WTC11 (cell line): ENCODE results near the gene FRYL.

Experiments
- JUN ChIP-seq: sonication (generic); formaldehyde crosslinking; IDR thresholded peaks from 2 replicates; pipeline ENCODE4 v1.8.0; 2023; ENCODE audit warnings: mild to moderate bottlenecking, missing genetic modification reagents
- TF ChIP-seq, protein P1 (sequence below): fragments of 200-600 bp; IDR thresholded peaks from 2 replicates; pipeline ENCODE4 v1.8.0; 2022; ENCODE audit warnings: antibody characterized with exemption
- TF ChIP-seq, protein P2 (sequence below): sonication (generic); formaldehyde crosslinking; conservative IDR thresholded peaks from 2 replicates; pipeline ENCODE4 v1.8.1; 2022; ENCODE audit warnings: mild to moderate bottlenecking, missing genetic modification reagents

DNA sequence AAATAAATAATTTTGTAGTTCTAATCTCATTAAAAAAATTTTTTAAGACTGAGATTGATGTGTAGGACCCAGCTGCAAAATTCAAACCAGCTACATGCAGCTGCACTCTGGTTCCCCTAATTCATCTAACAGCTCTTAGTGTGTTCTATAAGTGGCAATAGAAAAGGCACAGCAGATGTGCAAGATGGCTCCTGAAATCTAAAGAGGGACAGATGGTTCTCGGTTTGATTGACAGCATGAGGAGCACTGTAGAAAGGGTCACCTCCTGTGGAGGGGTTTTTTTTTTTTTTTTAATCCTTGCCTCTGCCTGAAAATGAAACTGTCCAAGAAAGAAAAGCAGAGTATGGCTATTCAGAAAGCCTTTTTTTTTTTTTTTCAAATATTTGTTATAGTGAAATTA, 33.9 kb upstream of the FRYL start:
- TF ChIP-seq, protein P1, sequence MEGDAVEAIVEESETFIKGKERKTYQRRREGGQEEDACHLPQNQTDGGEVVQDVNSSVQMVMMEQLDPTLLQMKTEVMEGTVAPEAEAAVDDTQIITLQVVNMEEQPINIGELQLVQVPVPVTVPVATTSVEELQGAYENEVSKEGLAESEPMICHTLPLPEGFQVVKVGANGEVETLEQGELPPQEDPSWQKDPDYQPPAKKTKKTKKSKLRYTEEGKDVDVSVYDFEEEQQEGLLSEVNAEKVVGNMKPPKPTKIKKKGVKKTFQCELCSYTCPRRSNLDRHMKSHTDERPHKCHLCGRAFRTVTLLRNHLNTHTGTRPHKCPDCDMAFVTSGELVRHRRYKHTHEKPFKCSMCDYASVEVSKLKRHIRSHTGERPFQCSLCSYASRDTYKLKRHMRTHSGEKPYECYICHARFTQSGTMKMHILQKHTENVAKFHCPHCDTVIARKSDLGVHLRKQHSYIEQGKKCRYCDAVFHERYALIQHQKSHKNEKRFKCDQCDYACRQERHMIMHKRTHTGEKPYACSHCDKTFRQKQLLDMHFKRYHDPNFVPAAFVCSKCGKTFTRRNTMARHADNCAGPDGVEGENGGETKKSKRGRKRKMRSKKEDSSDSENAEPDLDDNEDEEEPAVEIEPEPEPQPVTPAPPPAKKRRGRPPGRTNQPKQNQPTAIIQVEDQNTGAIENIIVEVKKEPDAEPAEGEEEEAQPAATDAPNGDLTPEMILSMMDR: no peak
- TF ChIP-seq JUN (CRISPR knock-in tag): no peak
- TF ChIP-seq, protein P2, sequence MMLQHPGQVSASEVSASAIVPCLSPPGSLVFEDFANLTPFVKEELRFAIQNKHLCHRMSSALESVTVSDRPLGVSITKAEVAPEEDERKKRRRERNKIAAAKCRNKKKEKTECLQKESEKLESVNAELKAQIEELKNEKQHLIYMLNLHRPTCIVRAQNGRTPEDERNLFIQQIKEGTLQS (CRISPR knock-in tag): no peak
